HepG2 (cell line): ENCODE measurements around the gene CCR9.
A peak's percentile ranks its signal among the peaks of the same experiment; 100 is the strongest.

Experiments used
- CAMTA2 ChIP-seq: sonication (generic); formaldehyde crosslinking; IDR thresholded peaks from 2 replicates; pipeline ENCODE4 v1.4.0; 2020; ENCODE audit warnings: mild to moderate bottlenecking, missing genetic modification reagents, borderline replicate concordance
- CTCF ChIP-seq: sonication (generic); formaldehyde crosslinking; IDR thresholded peaks from 2 replicates; pipeline ENCODE4 v1.5.0; 2020; ENCODE audit warnings: mild to moderate bottlenecking, missing genetic modification reagents, moderate library complexity
- ETS1 ChIP-seq: sonication (generic); formaldehyde crosslinking; IDR thresholded peaks from 2 replicates; pipeline ENCODE4 v1.4.0; 2020; ENCODE audit warnings: missing genetic modification reagents
- MAFF ChIP-seq: IDR thresholded peaks from 2 replicates; pipeline ENCODE4 v1.6.1; 2011; ENCODE audit warnings: low read depth, low read length, improper control_type of control experiment
- MAX ChIP-seq: IDR thresholded peaks from 2 replicates; pipeline ENCODE4 v1.6.1; 2012; ENCODE audit warnings: inconsistent platforms
- POLR2AphosphoS5 ChIP-seq: IDR thresholded peaks from 2 replicates; pipeline ENCODE4 v1.6.1; 2012; ENCODE audit warnings: low read depth, low read length
- SIN3A ChIP-seq: IDR thresholded peaks from 2 replicates; pipeline ENCODE4 v1.6.1; 2011; ENCODE audit warnings: low read depth, mild to moderate bottlenecking, control low read depth, low read length, borderline replicate concordance
- ZBTB33 ChIP-seq: sonication (generic); formaldehyde crosslinking; IDR thresholded peaks from 2 replicates; pipeline ENCODE4 v1.4.0; 2020; ENCODE audit warnings: missing genetic modification reagents

GRCh38 chr3:45841757-45842491 is 44.4 kb upstream of the CCR9 start, which contains the start of gene LZTFL1:
- TF ChIP-seq CAMTA2 (CRISPR knock-in tag) (no peak), SIN3A (peak; percentile 96), ZBTB33 (CRISPR knock-in tag) (peak; percentile 80), ETS1 (CRISPR knock-in tag) (no peak), MAFF (no peak), POLR2AphosphoS5 (peak; percentile 70), CTCF (CRISPR knock-in tag) (no peak), MAX (peak; percentile 94)
